HG03159 (cell line): ENCODE data around the gene KCNK7.
"Not testable (repeated sequence)": the region's sequence is repeated elsewhere in the genome, so short reads cannot be mapped to it uniquely, and the experiment has no call there.

ENCODE experiments used
- ATAC-seq: cut with Tn5 transposase; IDR thresholded peaks from one replicate; pipeline ENCODE4 v1.9.1; 2021; ENCODE audit warnings: mild to moderate bottlenecking, moderate library complexity; ENCODE audit not compliant: unreplicated experiment

KCNK7 gene

GRCh38 chr11:65595543-65596281 lies at the start of gene KCNK7:
Gene KCNK7, minus strand, starts transcription at chr11:65595800. Its CDS starts 28 bp downstream, at chr11:65595772.
- no peak for ATAC-seq

DNA sequence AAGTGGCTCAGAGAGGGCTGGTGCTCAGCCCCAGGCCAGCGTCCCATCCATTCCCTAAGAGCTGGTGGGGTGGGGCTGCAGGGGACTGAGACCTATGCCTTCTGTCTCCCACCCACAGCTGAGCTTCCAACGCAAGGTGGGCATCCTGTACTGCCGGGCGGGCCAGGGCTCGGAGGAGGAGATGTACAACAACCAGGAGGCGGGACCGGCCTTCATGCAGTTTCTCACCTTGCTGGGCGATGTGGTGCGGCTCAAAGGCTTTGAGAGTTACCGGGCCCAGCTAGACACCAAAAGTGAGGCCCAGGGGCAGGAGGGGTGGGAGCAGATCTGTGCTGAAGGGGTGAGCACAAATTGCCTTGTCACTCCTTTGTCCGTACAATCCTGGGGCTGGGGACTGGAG lies 49.2 kb upstream of the KCNK7 start:
- no peak for ATAC-seq

DNA sequence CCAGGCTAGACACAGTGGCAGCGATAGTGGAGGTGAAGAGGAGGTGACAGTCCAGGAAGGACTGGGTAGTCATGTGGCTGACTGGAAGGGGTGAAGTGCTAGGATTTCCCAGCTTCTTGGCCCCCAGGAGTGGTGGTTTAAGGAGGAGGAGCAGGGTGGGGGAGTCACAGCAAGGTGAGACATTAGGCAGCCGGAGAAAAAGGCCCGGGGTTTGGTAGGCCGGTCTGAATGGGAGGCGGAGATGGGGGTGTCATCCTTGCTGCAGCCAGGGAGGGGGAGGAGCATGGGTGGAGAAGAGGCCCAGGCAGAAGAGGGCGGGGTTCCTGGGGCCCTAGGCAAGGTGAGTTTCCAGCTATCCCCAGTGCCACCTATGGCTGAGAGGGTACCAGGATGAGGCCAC lies 48.4 kb upstream of the KCNK7 start:
- ATAC-seq, result no peak

DNA sequence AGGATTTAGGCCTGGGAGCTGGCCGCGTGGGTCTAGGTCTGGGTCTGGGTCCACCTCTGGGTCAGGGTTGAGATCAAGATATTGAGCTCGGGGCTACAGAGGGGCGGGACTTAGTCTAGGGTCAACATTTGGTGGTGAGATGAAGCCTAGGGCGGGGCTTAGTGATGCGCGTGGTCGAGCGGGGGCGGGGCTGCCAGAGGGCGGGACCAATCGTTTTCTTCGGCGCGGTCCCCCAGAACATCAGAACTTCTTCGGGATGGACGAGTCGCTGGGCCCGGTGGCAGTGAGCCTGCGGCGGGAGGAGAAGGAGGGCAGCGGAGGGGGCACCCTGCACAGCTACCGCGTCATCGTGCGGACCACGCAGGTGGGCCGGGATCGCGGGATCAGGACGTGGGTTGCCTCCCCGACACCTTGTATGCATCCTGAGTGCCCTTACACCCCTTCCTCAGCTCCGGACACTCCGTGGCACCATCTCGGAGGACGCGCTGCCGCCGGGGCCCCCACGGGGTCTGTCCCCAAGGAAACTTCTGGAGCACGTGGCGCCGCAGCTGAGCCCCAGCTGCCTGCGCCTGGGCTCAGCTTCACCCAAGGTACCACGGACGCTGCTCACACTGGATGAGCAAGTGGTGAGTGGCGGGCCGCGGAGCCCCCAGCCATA lies 46.5 kb upstream of the KCNK7 start:
- no peak for ATAC-seq

GRCh38 chr11:65641297-65642013 lies 45.9 kb upstream of the KCNK7 start:
- no peak for ATAC-seq

- ATAC-seq, result peak; percentile 8
Measured at GRCh38 chr11:65640483-65641296, 45.1 kb upstream of the KCNK7 start.

DNA sequence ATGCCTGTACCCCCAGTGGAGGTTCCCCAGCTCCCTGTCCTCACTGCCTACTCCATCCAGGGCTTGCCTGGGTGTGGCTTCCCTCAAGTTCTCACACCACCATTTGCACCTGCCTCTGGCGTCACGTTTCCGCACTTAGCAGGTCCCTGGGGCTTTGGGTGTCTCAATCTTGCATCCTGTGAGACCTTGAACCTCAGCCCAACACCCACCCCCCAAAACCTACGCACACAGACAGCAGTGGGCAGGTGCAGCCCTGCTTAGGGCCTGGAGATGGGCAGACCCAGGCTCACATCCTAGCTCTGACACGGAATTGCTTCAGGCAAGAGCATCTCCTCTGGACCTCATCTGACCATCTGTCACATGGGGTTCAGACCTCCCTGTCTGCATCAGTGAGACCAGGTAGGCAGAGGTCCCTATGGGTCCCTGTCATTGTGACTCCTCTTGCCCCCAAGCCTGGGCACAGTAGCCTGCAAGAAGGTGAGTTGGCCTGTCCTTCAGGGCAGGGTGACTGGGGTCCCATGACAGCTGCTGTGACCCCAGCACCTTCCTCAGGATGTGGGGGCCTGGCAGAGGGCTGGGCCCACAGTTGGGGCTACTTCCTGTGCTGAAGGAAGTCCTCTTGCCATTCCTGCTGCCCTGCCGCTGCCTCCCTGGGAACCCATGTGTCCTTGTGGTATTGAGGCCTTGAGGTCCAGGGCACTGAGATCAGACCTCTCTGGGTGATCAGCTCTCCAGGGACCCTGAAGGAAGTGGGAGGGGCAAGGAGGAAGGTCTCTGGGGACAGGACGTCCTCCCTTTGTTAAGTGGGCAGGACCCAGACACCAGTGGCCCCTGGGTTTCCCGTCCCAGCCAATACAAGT lies 44.3 kb upstream of the KCNK7 start:
- peak; percentile 37 for ATAC-seq

DNA sequence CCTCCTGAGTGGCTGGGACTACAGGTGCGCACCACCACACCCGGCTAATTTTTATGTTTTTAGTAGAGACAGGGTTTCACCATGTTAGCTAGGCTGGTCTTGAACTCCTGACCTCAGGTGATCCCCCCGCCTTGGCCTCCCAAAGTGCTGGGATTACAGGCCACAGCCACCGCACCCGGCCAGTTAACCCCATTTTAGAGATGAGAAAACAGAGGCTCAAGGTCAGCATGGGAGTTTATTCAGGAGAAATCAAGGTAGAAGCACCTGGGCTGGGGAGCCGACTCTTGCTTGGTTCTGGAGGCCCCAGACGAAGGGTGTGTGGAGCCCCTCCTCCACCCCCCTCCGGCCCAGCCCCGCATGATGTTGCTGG lies 43.6 kb upstream of the KCNK7 start:
- not testable (repeated sequence) for ATAC-seq

DNA sequence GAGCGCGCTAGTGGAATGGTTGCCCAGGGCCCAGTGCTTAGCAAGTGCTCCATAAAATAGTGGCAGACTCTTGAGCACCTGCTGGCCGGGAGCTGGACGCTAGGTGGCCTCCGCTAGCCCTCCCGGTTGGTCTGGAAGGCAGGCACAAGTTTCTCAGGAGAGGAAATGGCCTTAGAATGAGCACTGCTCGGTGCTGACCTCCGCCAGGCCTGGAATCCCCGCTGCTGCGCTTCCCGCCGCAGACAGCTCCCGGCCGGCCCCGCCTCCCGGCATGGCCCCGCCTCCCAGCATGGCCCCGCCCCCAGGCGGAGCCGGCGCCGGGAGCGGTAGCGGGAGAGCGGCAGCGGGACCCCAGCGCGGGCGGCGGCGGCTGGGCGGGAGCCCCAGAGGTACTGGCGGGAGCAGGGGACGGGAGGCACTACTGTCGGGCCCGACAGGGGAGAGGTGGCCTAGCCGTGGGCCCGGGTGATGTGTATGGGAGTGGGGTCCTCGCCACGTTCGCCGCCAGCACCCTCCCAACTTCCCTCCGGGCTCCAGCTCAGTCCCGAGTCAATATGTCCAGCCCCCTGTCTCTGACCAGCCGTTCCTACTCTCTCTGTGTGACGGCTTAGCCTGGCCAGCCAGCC lies 42.3 kb upstream of the KCNK7 start, which contains the start of gene SIPA1:
TSS of gene SIPA1 (plus strand) at position 308 of the 626 bp plus-strand sequence. CDS start 2,821 bp downstream, outside the sequence.
- ATAC-seq, result peak; percentile 35

GRCh38 chr11:65637032-65637557 lies 41.5 kb upstream of the KCNK7 start:
- ATAC-seq, result no peak

GRCh38 chr11:65636108-65637031 lies 40.8 kb upstream of the KCNK7 start:
- ATAC-seq, result no peak

GRCh38 chr11:65634905-65635731 lies 39.5 kb upstream of the KCNK7 start:
- ATAC-seq, result no peak

- ATAC-seq, result no peak
Measured at GRCh38 chr11:65634440-65634839, 38.8 kb upstream of the KCNK7 start.

DNA sequence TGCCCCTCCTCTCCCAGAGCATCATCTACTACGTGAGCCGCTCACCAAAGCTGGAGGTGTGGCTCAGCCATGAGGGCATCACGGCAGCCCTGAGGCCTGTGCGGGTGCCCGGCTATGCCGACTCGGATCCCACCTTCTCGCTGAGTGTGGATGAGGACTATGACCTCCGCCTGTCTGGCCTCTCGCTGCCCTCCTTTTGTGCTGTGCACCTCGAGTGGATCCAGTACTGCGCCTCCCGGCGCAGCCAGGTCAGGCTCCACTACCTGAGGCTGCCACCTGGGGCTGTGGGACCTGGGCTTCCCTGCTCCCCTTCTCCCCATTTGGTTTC lies 38.5 kb upstream of the KCNK7 start:
- no peak for ATAC-seq

DNA sequence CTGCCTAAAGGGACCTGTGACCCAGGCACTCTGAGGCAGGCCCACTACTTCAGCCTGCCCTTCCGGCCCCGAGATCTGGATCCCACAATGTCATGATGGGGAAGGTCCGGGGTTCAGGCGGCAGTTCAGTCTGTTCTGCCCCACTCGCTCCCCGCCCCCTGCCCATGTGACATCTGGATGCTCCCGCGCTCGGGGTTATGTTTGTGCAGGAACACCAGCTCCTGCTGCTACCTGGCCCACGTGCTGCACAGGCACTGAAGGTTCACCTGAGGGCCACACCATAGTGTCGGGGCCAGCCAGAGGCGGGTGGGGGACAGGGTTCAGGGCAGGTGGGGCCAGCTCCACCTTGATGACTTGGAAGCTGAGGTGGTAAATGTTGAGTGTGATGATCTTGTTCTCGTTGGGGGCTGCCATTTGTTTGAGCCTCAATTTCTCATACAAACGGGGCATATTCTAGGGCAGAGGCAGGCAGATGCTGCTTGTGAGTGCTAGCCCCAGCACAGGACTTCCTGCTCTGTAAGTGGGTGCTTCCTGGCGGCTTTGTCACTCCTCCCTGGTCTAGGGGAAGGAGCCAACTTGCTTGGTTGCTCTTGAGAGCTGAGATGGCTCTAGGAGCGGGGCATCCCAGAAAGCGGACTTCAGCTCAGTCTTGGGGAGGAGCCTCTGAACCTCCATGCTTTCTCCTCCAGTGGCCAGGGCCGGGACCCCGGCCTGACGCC lies 37.9 kb upstream of the KCNK7 start:
- ATAC-seq, result no peak

GRCh38 chr11:65630215-65630614 lies 34.6 kb upstream of the KCNK7 start:
- ATAC-seq, result no peak

DNA sequence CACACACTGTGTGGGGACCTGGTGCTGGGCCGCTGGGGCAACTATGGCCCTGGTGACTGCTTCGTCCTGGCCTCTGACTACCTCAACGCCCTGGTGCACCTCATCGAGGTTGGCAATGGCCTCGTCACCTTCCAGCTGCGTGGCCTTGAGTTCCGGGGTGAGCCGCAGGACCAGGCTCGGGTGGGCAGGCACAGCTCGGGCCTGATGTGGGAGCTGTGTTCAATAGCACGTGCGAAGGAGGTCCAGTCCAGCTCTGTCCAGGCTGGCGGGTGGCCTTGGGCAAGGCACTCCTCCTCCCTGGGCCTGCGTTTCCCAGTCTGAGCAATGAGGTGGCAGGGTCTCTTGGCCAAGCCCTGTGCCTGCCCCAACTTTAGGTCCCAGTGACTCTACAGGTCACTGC lies 34.0 kb upstream of the KCNK7 start:
- no peak for ATAC-seq
